Lung (tissue), 12 donors: ENCODE measurements around the gene IFI6. TPM values are rescaled to one million over a fixed set of nuclear protein-coding genes. Genes with fewer than 3 reads are reported as not detected.

Source experiments
- ATAC-seq: fragments of 200-7000 bp; cut with Tn5 transposase; one replicate; pipeline ENCODE4 v1.9.1; 2020; ENCODE audit warnings: moderate number of reproducible peaks; ENCODE audit not compliant: insufficient read depth, low FRiP score
- DNase-seq, 3 donors: peaks; one replicate each; pipeline ENCODE4 v3.0.0-alpha.2; 2013 to 2017
- H3K27ac ChIP-seq, 2 donors: one replicate each; pipeline ENCODE4 v1.5.1; 2013; ENCODE audit warnings: mild to moderate bottlenecking in 2 of 2, moderate library complexity in 2 of 2, control low read depth in 1 of 2, inconsistent platforms in 1 of 2, low read depth in 1 of 2, low read length in 1 of 2
- H3K27me3 ChIP-seq, 3 donors: one replicate each; pipeline ENCODE4 v1.5.1; 2013; ENCODE audit warnings: low read length in 2 of 3; ENCODE audit not compliant: control insufficient read depth in 3 of 3, insufficient read depth in 3 of 3
- H3K36me3 ChIP-seq, 4 donors: one replicate each; pipeline ENCODE4 v1.5.1; 2013; ENCODE audit warnings: low read length in 4 of 4, mild to moderate bottlenecking in 1 of 4, moderate library complexity in 1 of 4; ENCODE audit not compliant: control insufficient read depth in 4 of 4, insufficient read depth in 4 of 4
- H3K4me1 ChIP-seq, 5 donors: one replicate each; pipeline ENCODE4 v1.5.1; 2013; ENCODE audit warnings: low read length in 5 of 5, mild to moderate bottlenecking in 2 of 5, moderate library complexity in 1 of 5; ENCODE audit not compliant: control insufficient read depth in 5 of 5, insufficient read depth in 5 of 5
- H3K4me3 ChIP-seq: one replicate; pipeline ENCODE4 v1.5.1; 2013; ENCODE audit warnings: mild to moderate bottlenecking, control low read depth, moderate library complexity
- H3K9ac ChIP-seq, 2 donors: one replicate each; pipeline ENCODE4 v1.5.1; 2013; ENCODE audit warnings: low read length in 2 of 2, control low read depth in 1 of 2; ENCODE audit not compliant: insufficient read depth in 1 of 2
- H3K9me3 ChIP-seq, 4 donors: one replicate each; pipeline ENCODE4 v1.5.1; 2013; ENCODE audit warnings: low read length in 3 of 4, mild to moderate bottlenecking in 1 of 4, moderate library complexity in 1 of 4; ENCODE audit not compliant: control insufficient read depth in 4 of 4, insufficient read depth in 3 of 4
- WGBS, 2 donors: extraction: QIAGEN DNeasy Blood & Tissue Kit; methylation state at CpG; one replicate each; pipeline ENCODE4 v1.1.7; 2013; 5-methylcytosine and 5-hydroxymethylcytosine counted together
- polyA plus RNA-seq, 2 donors: library from polyadenylated mRNA; stranded (reverse); fragments of 200-250 nt; gene quantifications; one replicate each; pipeline ENCODE4 v1.2.1, GENCODE V29; 2013
- total RNA-seq, 2 donors: library from RNA; depleted of rRNA in 1 of 2; stranded (reverse); fragments of >200 nt in 1 of 2; gene quantifications; one replicate each; pipeline ENCODE4 v1.2.1, GENCODE V29; 2014 to 2021
- TF ChIP-seq, protein P1 (sequence below): IDR thresholded peaks from 2 replicates; pipeline ENCODE4 v1.5.1; 2012; ENCODE audit warnings: mild to moderate bottlenecking; ENCODE audit errors: control extremely low read depth, extremely low read depth
- donor health status: control.
- donor health status: control.
- donor health status: Bipolar disorder and iron deficiency.
- donor health status: healthy.
- donor health status: DM: yes; HTN: yes; CAD: no.

IFI6 gene
- total and polyA plus RNA-seq, 4 donors = 36.0 to 383 (median 120) TPM

DNA sequence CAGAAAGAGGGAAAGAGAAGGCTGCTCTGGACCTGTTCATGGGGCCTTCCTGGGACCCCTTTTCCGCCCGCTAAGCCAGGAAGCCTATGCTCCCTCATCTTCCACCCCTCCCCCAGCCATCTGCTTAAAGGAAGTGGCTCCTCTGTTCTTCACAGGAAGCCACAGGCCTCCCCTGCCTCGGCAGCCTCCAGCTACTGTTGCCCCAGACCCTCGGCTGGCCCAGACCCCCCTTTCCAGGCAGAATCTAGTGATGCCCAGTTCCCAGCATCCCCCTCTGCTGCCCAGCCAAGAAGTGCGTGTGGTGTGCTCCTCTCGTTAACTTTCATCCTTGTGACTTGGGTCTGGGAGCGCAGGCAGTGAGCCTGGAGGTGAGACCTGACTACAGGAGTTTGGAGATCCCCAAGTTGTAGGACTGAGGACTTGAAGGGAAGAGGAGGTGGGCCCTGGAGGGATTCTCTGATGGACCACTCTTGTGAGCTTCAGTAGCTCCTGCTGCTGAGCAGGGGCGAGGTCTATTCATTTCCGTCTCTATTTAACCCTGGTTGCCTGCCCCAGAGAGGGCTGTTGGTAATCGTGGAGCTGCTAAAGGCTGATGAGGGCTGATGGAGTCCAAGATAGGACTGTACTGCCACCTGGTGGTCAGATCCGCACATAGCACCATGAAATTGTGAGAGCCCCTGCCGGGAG lies 9.1 kb downstream of the IFI6 start:
- Histone ChIP-seq H3K4me3 (no peak overlapping the region), H3K9ac (no peak overlapping the region)
- TF ChIP-seq, protein P1, sequence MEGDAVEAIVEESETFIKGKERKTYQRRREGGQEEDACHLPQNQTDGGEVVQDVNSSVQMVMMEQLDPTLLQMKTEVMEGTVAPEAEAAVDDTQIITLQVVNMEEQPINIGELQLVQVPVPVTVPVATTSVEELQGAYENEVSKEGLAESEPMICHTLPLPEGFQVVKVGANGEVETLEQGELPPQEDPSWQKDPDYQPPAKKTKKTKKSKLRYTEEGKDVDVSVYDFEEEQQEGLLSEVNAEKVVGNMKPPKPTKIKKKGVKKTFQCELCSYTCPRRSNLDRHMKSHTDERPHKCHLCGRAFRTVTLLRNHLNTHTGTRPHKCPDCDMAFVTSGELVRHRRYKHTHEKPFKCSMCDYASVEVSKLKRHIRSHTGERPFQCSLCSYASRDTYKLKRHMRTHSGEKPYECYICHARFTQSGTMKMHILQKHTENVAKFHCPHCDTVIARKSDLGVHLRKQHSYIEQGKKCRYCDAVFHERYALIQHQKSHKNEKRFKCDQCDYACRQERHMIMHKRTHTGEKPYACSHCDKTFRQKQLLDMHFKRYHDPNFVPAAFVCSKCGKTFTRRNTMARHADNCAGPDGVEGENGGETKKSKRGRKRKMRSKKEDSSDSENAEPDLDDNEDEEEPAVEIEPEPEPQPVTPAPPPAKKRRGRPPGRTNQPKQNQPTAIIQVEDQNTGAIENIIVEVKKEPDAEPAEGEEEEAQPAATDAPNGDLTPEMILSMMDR = peak; percentile 93

GRCh38 chr1:27662261-27662660 lies 9.7 kb downstream of the IFI6 start:
- peaks cover 0 to 5% (median 0%) of the 10 kb centered on the region in 4 donors for H3K36me3 ChIP-seq
- 71 to 81% methylated on average over 5 of the region's 5 CpGs for WGBS, 2 donors
- DNase-seq (no peak), ATAC-seq (no peak)
- H3K27me3 ChIP-seq = no peaks in the 10 kb centered on the region
- no peaks in the 10 kb centered on the region for H3K9me3 ChIP-seq
- peaks cover 0 to 13% (median 4%) of the 10 kb centered on the region in 5 donors for H3K4me1 ChIP-seq
- TF ChIP-seq, protein P1 = no peak
- H3K27ac ChIP-seq = peak overlapping the region; percentile 50 to 91
- no peak overlapping the region for H3K4me3 ChIP-seq
- H3K9ac ChIP-seq = no peak overlapping the region

More for the DNA sequence above, 9.1 kb downstream of the IFI6 start:
- Histone ChIP-seq H3K27ac (peak overlapping the region; percentile 50 to 91), H3K27me3 (no peaks in the 10 kb centered on the region), H3K9me3 (no peaks in the 10 kb centered on the region), H3K36me3 (peaks cover 0 to 5% (median 0%) of the 10 kb centered on the region in 4 donors), H3K4me1 (peaks cover 0 to 13% (median 4%) of the 10 kb centered on the region in 5 donors)
- DNase-seq = peak; percentile 88 to 92 (median 91)
- ATAC-seq = peak; percentile 78
- WGBS, 2 donors = 10 to 24% methylated on average over 12 of the region's 12 CpGs

- TF ChIP-seq, protein P1 = no peak
- Histone ChIP-seq H3K4me1 (peaks cover 0 to 13% (median 7%) of the 10 kb centered on the region in 5 donors), H3K27me3 (no peaks in the 10 kb centered on the region), H3K9ac (no peak overlapping the region), H3K27ac (no peak overlapping the region), H3K4me3 (no peak overlapping the region), H3K9me3 (no peaks in the 10 kb centered on the region), H3K36me3 (peaks cover 0 to 3% (median 0%) of the 10 kb centered on the region in 4 donors)
- no peak for DNase-seq
- ATAC-seq = no peak
- 96 to 97% methylated on average over 8 of the region's 8 CpGs for WGBS, 2 donors
Observed at GRCh38 chr1:27661412-27662075, 10.4 kb downstream of the IFI6 start.
